Measurements from ENCODE around the gene SLC25A24. TPM values are rescaled to one million over a fixed set of nuclear protein-coding genes. Genes with fewer than 3 reads are reported as not detected.
A peak's percentile ranks its signal among the peaks of the same experiment; 100 is the strongest.

The SLC25A24 gene
- total and polyA plus RNA-seq, 2 experiments from 2014 or later: 32.5 to 69.2 TPM

- Histone ChIP-seq H3K9me3 (ENCODE audit: low read depth) (no peaks in the 10 kb centered on the region), H3K36me3 (replicated peaks; ENCODE audit: insufficient read depth, low read depth) (no peaks in the 10 kb centered on the region), H3K27ac (no peak overlapping the region), H3K79me2 (no peaks in the 10 kb centered on the region), H3K4me2 (no peak overlapping the region), H4K20me1 (ENCODE audit: insufficient read depth, poor library complexity, severe bottlenecking) (no peaks in the 10 kb centered on the region), H3K4me3 (no peak overlapping the region), H3K4me1 (ENCODE audit: insufficient read depth) (no peaks in the 10 kb centered on the region), H3K9me2 (replicated peaks; ENCODE audit: insufficient read depth) (no peaks in the 10 kb centered on the region), H2AFZ (no peak overlapping the region), H3K27me3 (peaks cover 3% of the 10 kb centered on the region)
- DNase-seq (ENCODE audit: low spot score): no peak
- TF ChIP-seq CTCF (IDR thresholded peaks at IDR 0.05; ENCODE audit: poor library complexity) (no peak), EZH2phosphoT487 (IDR thresholded peaks at IDR 0.05; ENCODE audit: low read depth, severe bottlenecking, unreplicated experiment) (no peak), EZH2 (IDR thresholded peaks at IDR 0.05; ENCODE audit: borderline replicate concordance) (no peak)
- WGBS (ENCODE audit: low lambda C conversion rate, missing lambda C conversion rate): 57% methylated on average over 12 of the region's 12 CpGs
These were observed 75.4 kb downstream of the SLC25A24 start for GRCh38 chr1:108124622-108125311.

- H3K9me3 ChIP-seq (ENCODE audit: low read depth): no peaks in the 10 kb centered on the region
- peaks cover 3% of the 10 kb centered on the region for H3K27me3 ChIP-seq
- no peak for DNase-seq (ENCODE audit: low spot score)
- H4K20me1 ChIP-seq (ENCODE audit: insufficient read depth, poor library complexity, severe bottlenecking): no peaks in the 10 kb centered on the region
- no peaks in the 10 kb centered on the region for H3K36me3 ChIP-seq (replicated peaks; ENCODE audit: insufficient read depth, low read depth)
- no peak overlapping the region for H3K27ac ChIP-seq
- TF ChIP-seq EZH2 (IDR thresholded peaks at IDR 0.05; ENCODE audit: borderline replicate concordance): no peak
- TF ChIP-seq CTCF (IDR thresholded peaks at IDR 0.05; ENCODE audit: poor library complexity): no peak
- TF ChIP-seq EZH2phosphoT487 (IDR thresholded peaks at IDR 0.05; ENCODE audit: low read depth, severe bottlenecking, unreplicated experiment): no peak
- no peaks in the 10 kb centered on the region for H3K9me2 ChIP-seq (replicated peaks; ENCODE audit: insufficient read depth)
- no peaks in the 10 kb centered on the region for H3K79me2 ChIP-seq
- H3K4me2 ChIP-seq: no peak overlapping the region
- H2AFZ ChIP-seq: no peak overlapping the region
- H3K4me3 ChIP-seq: no peak overlapping the region
- 95% methylated on average over 1 of the region's 1 CpG for WGBS (ENCODE audit: low lambda C conversion rate, missing lambda C conversion rate)
- H3K4me1 ChIP-seq (ENCODE audit: insufficient read depth): no peaks in the 10 kb centered on the region
These were observed 76.1 kb downstream of the SLC25A24 start for GRCh38 chr1:108124023-108124422.

- Histone ChIP-seq H4K20me1 (ENCODE audit: insufficient read depth, poor library complexity, severe bottlenecking) (no peaks in the 10 kb centered on the region), H3K4me1 (ENCODE audit: insufficient read depth) (no peaks in the 10 kb centered on the region), H3K27me3 (peaks cover 3% of the 10 kb centered on the region), H3K4me2 (no peak overlapping the region), H3K9me3 (ENCODE audit: low read depth) (no peaks in the 10 kb centered on the region), H2AFZ (no peak overlapping the region), H3K9me2 (replicated peaks; ENCODE audit: insufficient read depth) (no peaks in the 10 kb centered on the region), H3K36me3 (replicated peaks; ENCODE audit: insufficient read depth, low read depth) (no peaks in the 10 kb centered on the region), H3K4me3 (no peak overlapping the region), H3K79me2 (no peaks in the 10 kb centered on the region), H3K27ac (no peak overlapping the region)
- TF ChIP-seq CTCF (IDR thresholded peaks at IDR 0.05; ENCODE audit: poor library complexity): no peak
- no peak for TF ChIP-seq EZH2phosphoT487 (IDR thresholded peaks at IDR 0.05; ENCODE audit: low read depth, severe bottlenecking, unreplicated experiment)
- TF ChIP-seq EZH2 (IDR thresholded peaks at IDR 0.05; ENCODE audit: borderline replicate concordance): no peak
- peak; percentile 30 for DNase-seq (ENCODE audit: low spot score)
- WGBS (ENCODE audit: low lambda C conversion rate, missing lambda C conversion rate): 87% methylated on average over 36 of the region's 36 CpGs
These were observed 78.6 kb downstream of the SLC25A24 start for GRCh38 chr1:108121358-108122143.

Data from hepatocyte (in vitro differentiated cells).